ENCODE measurements around the gene HMGXB4.
"Not testable (repeated sequence)": the region's sequence is repeated elsewhere in the genome, so short reads cannot be mapped to it uniquely, and the experiment has no call there.

Gene HMGXB4

GRCh38 chr22:35230417-35230816 is 26.9 kb upstream of the HMGXB4 start:
- TF ChIP-seq CTCF (conservative IDR thresholded peaks at IDR 0.05), result no peak
- H3K27ac ChIP-seq, result peak overlapping the region; percentile 49; the same call in 1 of the 2 replicates

DNA sequence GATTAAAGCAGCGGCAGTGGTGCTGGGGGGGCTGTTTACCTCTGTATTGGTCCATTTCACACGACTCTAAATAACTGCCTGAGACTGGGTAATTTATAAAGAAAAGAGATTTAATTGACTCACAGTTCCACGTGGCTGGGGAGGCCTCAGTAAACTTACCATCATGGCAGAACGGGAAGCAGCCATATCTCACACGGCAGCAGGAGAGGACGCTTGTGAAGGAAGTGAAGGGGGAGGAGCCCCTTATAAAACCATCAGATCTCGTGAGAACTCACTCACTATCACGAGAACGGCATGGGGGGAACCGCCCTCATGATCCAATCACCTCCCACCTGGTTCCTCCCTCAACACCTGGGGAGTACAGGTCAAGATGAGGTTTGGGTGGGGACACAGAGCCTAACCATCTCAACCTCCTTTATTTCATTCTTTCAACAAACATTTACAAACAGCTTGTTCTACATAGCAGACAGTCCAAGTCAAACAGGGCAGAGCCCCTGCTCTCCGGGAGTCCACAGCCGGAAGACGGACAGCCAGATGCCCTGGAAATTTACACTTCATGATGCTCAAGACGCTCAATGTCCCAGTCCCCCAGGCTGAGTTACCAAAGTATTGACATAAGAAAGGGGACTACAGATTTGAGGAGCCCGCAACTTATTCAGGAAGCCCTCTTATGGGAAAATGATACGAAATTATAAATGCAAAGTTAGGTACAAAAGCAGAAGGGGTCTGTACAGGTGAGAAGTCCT is 26.3 kb upstream of the HMGXB4 start:
- peak overlapping the region; percentile 49 for H3K27ac ChIP-seq
- no peak for TF ChIP-seq CTCF (conservative IDR thresholded peaks at IDR 0.05)

DNA sequence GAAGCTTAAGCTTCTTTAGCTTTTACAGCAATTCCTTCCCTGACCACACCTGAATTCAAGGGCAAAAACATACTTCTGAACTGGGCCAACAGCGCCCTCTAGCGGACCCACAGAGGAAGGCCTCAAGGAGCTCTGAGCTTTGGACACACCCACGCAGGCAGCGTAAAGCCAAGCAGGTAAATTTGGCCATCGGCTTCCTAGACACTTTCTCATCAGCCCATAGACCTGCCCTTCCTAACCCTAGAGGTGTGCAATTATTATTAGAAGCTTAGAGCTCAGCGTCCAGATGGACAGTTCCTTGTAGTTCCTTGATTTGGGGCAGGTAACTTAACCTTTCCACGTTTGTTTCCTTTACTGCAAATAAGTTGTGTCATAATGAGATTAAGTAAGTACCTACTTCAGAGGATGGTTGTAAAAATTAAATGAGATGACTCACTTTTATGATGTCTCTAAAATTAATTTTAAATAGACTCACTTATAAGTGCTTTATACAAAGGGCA is 25.7 kb upstream of the HMGXB4 start:
- peak overlapping the region; percentile 49 for H3K27ac ChIP-seq
- TF ChIP-seq CTCF (conservative IDR thresholded peaks at IDR 0.05), result peak; percentile 95

GRCh38 chr22:35238749-35239148 is 18.5 kb upstream of the HMGXB4 start:
- H3K27ac ChIP-seq, result not testable (repeated sequence)

- not testable (repeated sequence) for H3K27ac ChIP-seq
Observed at GRCh38 chr22:35244507-35244906, 12.8 kb upstream of the HMGXB4 start.

- TF ChIP-seq CTCF (conservative IDR thresholded peaks at IDR 0.05), result no peak
- no peak overlapping the region for H3K27ac ChIP-seq
Observed at GRCh38 chr22:35250156-35250555, 7.1 kb upstream of the HMGXB4 start.

- H3K27ac ChIP-seq, result no peak overlapping the region
Observed at GRCh38 chr22:35253946-35254345, 3.3 kb upstream of the HMGXB4 start.

DNA sequence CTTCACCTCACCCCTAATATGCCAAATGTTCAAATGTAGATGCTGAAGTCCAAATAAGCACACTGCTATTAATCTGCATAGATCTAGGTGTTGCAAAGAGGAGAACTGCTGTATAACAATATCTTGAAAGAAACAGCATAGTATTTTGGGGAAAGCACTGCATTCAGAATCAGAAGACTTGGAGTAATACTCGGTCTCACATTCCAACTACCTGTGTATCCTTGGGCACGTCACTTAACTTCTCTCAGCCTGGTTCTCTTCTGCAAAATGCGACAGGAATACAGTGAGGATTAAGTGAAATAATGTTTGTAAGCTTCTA is 332 bp upstream of the HMGXB4 start:
- H3K27ac ChIP-seq, result peak overlapping the region; percentile 91
- no peak for TF ChIP-seq CTCF (conservative IDR thresholded peaks at IDR 0.05)

More at GRCh38 chr22:35253946-35254345, 3.3 kb upstream of the HMGXB4 start:
- no peak for TF ChIP-seq CTCF (conservative IDR thresholded peaks at IDR 0.05)
